Measurements from ENCODE around the gene COMMD1.

DNA sequence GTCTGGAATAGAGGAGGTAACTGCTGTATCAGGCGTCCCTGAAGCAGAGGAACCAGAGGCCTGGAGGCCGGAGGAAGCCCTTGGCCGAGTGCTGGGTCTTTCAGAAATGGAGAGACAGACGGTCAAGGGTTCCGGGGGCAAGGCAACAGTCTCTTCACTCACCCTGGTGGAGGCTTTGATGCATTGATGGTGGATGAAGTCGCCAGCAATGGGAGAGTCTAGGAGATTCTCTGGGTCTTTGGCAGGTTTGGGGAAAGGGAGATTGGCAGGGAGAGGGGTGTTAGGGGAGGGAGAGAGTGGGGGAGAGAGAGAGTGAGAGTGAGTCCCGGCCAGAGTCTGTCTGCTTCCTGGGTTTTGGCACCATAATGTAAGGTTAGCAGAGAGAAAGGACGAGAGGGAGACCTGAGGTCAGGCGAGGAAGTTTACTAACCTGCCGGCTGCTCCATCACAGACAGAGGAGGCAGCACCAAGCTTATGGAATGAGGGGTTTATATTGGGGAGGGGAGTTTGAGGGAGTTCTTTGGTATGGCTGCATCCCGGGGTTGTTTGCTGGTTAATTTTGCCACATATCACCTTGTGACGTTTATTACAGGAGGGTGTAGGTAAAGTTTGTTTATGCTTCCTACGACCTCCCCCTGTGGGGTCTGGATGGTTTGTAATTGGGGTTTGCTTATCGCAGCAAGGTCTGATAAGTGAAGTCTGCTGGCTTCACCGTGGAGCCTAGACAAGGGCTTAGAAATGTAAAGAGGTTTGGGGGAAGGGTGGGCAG, 19.6 kb downstream of the COMMD1 start:
- TF ChIP-seq, protein P1, sequence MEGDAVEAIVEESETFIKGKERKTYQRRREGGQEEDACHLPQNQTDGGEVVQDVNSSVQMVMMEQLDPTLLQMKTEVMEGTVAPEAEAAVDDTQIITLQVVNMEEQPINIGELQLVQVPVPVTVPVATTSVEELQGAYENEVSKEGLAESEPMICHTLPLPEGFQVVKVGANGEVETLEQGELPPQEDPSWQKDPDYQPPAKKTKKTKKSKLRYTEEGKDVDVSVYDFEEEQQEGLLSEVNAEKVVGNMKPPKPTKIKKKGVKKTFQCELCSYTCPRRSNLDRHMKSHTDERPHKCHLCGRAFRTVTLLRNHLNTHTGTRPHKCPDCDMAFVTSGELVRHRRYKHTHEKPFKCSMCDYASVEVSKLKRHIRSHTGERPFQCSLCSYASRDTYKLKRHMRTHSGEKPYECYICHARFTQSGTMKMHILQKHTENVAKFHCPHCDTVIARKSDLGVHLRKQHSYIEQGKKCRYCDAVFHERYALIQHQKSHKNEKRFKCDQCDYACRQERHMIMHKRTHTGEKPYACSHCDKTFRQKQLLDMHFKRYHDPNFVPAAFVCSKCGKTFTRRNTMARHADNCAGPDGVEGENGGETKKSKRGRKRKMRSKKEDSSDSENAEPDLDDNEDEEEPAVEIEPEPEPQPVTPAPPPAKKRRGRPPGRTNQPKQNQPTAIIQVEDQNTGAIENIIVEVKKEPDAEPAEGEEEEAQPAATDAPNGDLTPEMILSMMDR (IDR thresholded peaks at IDR 0.05; ENCODE audit: extremely low read depth in 1 of 2, insufficient read depth in 1 of 2, low read depth in 1 of 2, low read length in 2 of 2), result no peak
- TF ChIP-seq POLR2AphosphoS5 (IDR thresholded peaks at IDR 0.05; ENCODE audit: insufficient read depth, low read depth, low read length), result no peak
- no peak for TF ChIP-seq EZH2 (IDR thresholded peaks at IDR 0.05; ENCODE audit: borderline replicate concordance, low read depth, low read length, severe bottlenecking)
